Measurements from ENCODE around the gene AFP.

The AFP gene

GRCh38 chr4:73409978-73410548, 26.0 kb upstream of the AFP start:
- TF ChIP-seq CTCF (IDR thresholded peaks at IDR 0.05; ENCODE audit: insufficient read depth, low read length, poor library complexity, severe bottlenecking) = no peak
- no peak for TF ChIP-seq EZH2phosphoT487 (conservative IDR thresholded peaks at IDR 0.05; ENCODE audit: low read length)
- Histone ChIP-seq H3K27me3 (ENCODE audit: low read length) (no peaks in the 10 kb centered on the region), H4K20me1 (ENCODE audit: low read depth, low read length) (no peaks in the 10 kb centered on the region), H3K9me2 (replicated peaks; ENCODE audit: insufficient read depth, low read length) (no peaks in the 10 kb centered on the region), H3K79me2 (ENCODE audit: insufficient read depth, low read length) (no peaks in the 10 kb centered on the region), H3F3A (ENCODE audit: insufficient read depth) (no peaks in the 10 kb centered on the region), H3K4me3 (ENCODE audit: insufficient read depth, low read length, poor library complexity, severe bottlenecking) (no peak overlapping the region), H3K36me3 (ENCODE audit: low read length) (no peaks in the 10 kb centered on the region), H3K4me2 (ENCODE audit: low read depth, low read length, poor library complexity, severe bottlenecking) (no peak overlapping the region), H3K9ac (ENCODE audit: low read length) (no peak overlapping the region), H3K9me3 (ENCODE audit: insufficient read depth, low read length) (no peaks in the 10 kb centered on the region), H2AFZ (ENCODE audit: low read depth, low read length, severe bottlenecking) (no peak overlapping the region), H3K27ac (ENCODE audit: low read depth, low read length) (no peak overlapping the region)

GRCh38 chr4:73410916-73411730, 24.9 kb upstream of the AFP start:
- no peaks in the 10 kb centered on the region for H3K9me2 ChIP-seq (replicated peaks; ENCODE audit: insufficient read depth, low read length)
- H3K4me3 ChIP-seq (ENCODE audit: insufficient read depth, low read length, poor library complexity, severe bottlenecking) = no peak overlapping the region
- no peak overlapping the region for H3K27ac ChIP-seq (ENCODE audit: low read depth, low read length)
- TF ChIP-seq EZH2phosphoT487 (conservative IDR thresholded peaks at IDR 0.05; ENCODE audit: low read length) = no peak
- no peak for TF ChIP-seq CTCF (IDR thresholded peaks at IDR 0.05; ENCODE audit: insufficient read depth, low read length, poor library complexity, severe bottlenecking)
- no peaks in the 10 kb centered on the region for H3K9me3 ChIP-seq (ENCODE audit: insufficient read depth, low read length)
- no peak overlapping the region for H3K9ac ChIP-seq (ENCODE audit: low read length)
- no peaks in the 10 kb centered on the region for H3K27me3 ChIP-seq (ENCODE audit: low read length)
- H2AFZ ChIP-seq (ENCODE audit: low read depth, low read length, severe bottlenecking) = no peak overlapping the region
- no peaks in the 10 kb centered on the region for H3F3A ChIP-seq (ENCODE audit: insufficient read depth)
- H3K4me2 ChIP-seq (ENCODE audit: low read depth, low read length, poor library complexity, severe bottlenecking) = no peak overlapping the region
- no peaks in the 10 kb centered on the region for H3K79me2 ChIP-seq (ENCODE audit: insufficient read depth, low read length)
- H4K20me1 ChIP-seq (ENCODE audit: low read depth, low read length) = no peaks in the 10 kb centered on the region
- H3K36me3 ChIP-seq (ENCODE audit: low read length) = no peaks in the 10 kb centered on the region

- H3K9me2 ChIP-seq (replicated peaks; ENCODE audit: insufficient read depth, low read length) = no peaks in the 10 kb centered on the region
Observed at GRCh38 chr4:73411731-73412414, 24.1 kb upstream of the AFP start.

More at GRCh38 chr4:73411731-73412414, 24.1 kb upstream of the AFP start:
- Histone ChIP-seq H3K4me3 (ENCODE audit: insufficient read depth, low read length, poor library complexity, severe bottlenecking) (no peak overlapping the region), H3F3A (ENCODE audit: insufficient read depth) (no peaks in the 10 kb centered on the region), H2AFZ (ENCODE audit: low read depth, low read length, severe bottlenecking) (no peak overlapping the region), H3K27me3 (ENCODE audit: low read length) (no peaks in the 10 kb centered on the region), H3K9me3 (ENCODE audit: insufficient read depth, low read length) (no peaks in the 10 kb centered on the region), H3K27ac (ENCODE audit: low read depth, low read length) (no peak overlapping the region), H3K36me3 (ENCODE audit: low read length) (no peaks in the 10 kb centered on the region), H3K79me2 (ENCODE audit: insufficient read depth, low read length) (no peaks in the 10 kb centered on the region), H3K9ac (ENCODE audit: low read length) (no peak overlapping the region), H4K20me1 (ENCODE audit: low read depth, low read length) (no peaks in the 10 kb centered on the region), H3K4me2 (ENCODE audit: low read depth, low read length, poor library complexity, severe bottlenecking) (no peak overlapping the region)
- TF ChIP-seq EZH2phosphoT487 (conservative IDR thresholded peaks at IDR 0.05; ENCODE audit: low read length) (no peak), CTCF (IDR thresholded peaks at IDR 0.05; ENCODE audit: insufficient read depth, low read length, poor library complexity, severe bottlenecking) (no peak)
